ENCODE measurements around the gene LIN9.

DNA sequence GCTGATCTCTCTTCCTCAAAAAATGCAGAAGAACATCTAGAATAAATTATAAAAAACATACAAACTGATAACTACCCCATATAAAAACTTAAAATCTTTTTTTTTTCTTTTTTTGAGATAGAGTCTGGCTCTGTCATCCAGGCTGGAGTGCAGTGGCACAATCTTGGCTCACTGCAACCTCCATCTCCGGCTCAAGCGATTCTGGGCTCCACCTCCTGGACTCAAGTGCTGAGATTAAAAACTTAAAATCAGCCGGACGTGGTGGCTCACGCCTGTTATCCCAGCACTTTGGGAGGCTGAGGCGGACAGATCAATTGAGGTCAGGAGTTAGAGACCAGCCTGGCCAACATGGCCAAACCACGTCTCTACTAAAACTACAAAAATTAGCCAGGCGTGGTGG is 31.1 kb downstream of the LIN9 start:
- TF ChIP-seq, protein P1, sequence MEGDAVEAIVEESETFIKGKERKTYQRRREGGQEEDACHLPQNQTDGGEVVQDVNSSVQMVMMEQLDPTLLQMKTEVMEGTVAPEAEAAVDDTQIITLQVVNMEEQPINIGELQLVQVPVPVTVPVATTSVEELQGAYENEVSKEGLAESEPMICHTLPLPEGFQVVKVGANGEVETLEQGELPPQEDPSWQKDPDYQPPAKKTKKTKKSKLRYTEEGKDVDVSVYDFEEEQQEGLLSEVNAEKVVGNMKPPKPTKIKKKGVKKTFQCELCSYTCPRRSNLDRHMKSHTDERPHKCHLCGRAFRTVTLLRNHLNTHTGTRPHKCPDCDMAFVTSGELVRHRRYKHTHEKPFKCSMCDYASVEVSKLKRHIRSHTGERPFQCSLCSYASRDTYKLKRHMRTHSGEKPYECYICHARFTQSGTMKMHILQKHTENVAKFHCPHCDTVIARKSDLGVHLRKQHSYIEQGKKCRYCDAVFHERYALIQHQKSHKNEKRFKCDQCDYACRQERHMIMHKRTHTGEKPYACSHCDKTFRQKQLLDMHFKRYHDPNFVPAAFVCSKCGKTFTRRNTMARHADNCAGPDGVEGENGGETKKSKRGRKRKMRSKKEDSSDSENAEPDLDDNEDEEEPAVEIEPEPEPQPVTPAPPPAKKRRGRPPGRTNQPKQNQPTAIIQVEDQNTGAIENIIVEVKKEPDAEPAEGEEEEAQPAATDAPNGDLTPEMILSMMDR (IDR thresholded peaks at IDR 0.05 in 4 of 5, conservative IDR thresholded peaks at IDR 0.05 in 1 of 5): no peak
- no peak for TF ChIP-seq POLR2A (IDR thresholded peaks at IDR 0.05)
